Epithelial cell of prostate (primary cell): ENCODE results near the gene CEBPZOS.
"Not testable (repeated sequence)": the region's sequence is repeated elsewhere in the genome, so short reads cannot be mapped to it uniquely, and the experiment has no call there.

Source experiments
- DNase-seq: peaks from one replicate; pipeline ENCODE4 v3.0.0-alpha.2; 2011; ENCODE audit warnings: low read depth, low spot score
- H3K27ac ChIP-seq: fragments of 450-650 bp; 2 replicates; pipeline ENCODE4 v1.5.1; 2017; ENCODE audit warnings: mild to moderate bottlenecking

The CEBPZOS gene

DNA sequence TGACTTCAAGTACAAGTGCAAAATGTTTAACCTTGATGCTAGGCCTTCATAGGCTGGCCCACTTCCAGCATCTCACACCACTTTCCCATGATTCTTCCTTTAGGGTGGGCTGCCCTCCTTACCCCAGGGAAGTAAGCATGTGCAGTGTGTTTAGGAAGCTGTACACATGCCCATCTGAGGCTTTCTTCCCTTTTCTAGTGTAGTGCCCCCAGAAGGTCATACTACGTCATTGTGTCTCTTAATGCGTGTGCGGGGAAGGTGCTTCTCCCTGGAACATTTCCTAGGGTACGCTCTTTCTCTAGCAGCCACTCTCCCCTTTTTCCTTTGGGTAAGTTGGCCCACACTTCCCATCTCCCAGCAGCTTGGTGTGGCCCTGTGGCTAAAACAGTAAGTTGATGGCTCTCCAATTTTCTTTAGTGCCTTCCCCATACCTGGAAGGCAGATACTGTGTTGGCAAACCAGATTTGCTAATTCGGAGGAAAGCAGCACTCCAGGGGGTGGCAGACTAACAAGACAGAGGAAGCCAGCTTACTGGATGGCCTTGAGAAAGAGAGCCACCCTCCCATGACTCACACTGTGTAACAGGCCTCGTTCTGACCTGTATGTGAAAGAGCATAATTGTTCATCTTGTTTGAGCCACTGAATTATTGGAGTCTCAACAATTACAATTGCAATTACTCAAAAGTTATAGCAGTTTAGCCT is 6.7 kb upstream of the CEBPZOS start:
- peak overlapping the region; percentile 62 for H3K27ac ChIP-seq
- DNase-seq, result peak; percentile 71

DNA sequence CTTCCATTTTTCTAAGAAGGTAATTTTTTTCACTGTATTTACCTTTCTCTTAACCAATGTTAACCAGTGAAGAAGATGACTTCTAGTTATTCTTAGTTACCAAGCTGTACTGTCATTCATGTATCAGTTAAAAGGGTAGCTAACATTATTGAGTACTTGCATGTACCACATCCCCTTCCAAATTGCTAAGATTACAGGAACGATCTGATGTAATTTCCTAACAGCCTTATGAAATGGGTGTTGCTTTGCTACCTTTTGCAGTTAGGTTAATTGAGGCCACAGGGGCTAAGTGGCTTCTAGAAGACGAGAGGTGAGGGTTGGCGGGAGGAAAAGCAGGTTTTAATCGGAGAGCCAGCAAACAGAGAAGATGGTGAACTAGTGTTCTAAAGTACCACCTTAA is 6.0 kb upstream of the CEBPZOS start:
- no peak for DNase-seq
- peak overlapping the region; percentile 62 for H3K27ac ChIP-seq

DNA sequence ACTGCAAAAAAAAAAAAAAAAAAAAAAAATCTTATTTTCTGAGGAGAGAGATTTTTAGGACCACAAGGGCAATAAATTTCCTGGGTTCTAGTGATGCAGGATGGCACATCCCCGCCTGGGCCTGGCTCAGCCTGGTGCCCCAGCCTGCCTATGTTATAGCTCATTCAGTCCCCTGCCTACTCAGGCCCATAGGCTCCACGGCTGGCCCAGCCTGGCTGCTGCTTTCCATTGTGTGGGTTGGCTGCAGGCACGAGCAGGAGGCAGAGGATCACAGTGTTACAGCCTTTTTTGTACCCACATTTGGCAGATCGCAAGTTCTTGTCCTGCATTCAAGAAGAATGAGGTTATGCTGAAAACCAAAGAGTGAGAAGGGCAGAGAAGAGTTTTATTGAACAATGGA is 5.0 kb upstream of the CEBPZOS start:
- no peak for DNase-seq
- H3K27ac ChIP-seq, result no peak overlapping the region

DNA sequence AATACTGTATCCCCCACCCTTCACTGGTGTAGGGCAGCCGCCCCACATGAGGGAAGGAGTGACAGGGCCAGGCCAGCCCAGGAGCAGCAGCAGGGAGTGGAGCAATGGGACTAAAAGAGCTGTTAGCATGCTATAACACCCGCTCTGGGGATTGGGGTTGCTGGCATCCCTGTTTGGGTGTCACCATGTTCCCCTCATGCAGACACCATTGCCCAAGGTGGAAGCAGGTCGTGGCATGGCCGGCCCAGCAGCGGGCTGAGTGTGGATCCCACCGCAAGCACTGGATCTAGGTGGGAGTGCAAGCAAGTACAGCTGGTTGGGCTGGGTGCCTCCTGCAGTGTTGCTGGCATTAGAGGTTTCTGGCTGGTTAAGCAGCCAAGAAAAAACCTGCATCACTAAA is 4.5 kb upstream of the CEBPZOS start:
- H3K27ac ChIP-seq, result no peak overlapping the region
- DNase-seq, result no peak

DNA sequence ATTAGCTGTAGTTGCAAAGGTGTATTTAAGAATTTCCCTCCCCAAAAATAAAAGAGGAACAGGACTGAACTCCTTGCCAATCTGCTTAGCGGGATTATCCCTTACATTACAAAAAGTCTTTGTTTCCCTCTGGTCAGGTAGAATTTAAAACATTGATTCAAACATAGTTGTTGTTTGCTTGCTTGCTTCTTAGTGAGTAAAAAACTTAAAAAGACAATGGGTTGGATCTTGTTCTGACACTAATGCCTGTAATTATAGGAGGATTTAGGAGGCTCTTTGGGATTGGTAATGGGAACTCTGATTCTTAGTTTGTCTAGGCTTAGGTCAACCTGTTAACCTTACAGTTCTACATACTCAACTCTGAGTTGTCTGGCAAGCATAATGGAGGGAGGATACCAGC is 3.7 kb upstream of the CEBPZOS start:
- no peak for DNase-seq
- H3K27ac ChIP-seq, result no peak overlapping the region

DNA sequence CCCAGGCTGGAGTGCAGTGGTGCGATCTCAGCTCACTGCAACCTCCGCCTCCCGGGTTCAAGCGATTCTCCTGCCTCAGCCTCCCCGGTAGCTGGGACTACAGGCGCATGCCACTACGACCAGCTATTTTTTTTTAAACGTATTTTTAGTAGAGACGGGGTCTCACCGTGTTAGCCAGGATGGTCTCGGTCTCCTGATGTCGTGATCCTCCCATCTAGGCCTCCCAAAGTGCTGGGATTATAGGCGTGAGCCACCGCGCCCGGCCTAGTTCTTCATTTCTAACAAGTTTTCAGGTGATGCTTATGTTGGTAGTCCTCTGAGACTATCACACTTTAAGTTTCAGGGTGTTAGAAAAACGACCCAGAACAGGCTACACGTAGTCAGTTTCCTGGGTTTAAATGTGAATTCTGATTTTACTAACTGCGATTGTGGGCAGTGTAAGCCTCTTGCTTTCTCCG is 405 bp upstream of the CEBPZOS start:
- H3K27ac ChIP-seq, result peak overlapping the region; percentile 69
- DNase-seq, result not testable (repeated sequence)

DNA sequence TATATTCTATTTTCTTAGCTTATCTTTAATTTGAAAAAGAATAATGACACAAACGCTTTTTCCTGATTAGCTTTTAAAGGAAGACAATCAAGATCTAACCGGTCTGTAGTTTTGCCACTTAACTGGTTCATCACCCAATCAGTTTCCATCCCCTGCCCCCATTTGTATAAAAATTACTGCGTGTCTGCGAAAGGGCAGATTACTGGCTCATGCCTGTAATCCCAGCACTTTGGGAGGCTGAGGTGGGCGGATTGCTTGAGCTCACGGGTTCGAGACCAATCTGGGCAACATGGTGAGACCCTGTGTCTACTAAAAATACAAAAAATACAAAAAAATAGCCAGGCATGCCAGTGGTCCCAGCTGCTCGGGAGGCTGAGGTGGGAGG is 2.4 kb downstream of the CEBPZOS start:
- no peak overlapping the region for H3K27ac ChIP-seq
- DNase-seq, result no peak

DNA sequence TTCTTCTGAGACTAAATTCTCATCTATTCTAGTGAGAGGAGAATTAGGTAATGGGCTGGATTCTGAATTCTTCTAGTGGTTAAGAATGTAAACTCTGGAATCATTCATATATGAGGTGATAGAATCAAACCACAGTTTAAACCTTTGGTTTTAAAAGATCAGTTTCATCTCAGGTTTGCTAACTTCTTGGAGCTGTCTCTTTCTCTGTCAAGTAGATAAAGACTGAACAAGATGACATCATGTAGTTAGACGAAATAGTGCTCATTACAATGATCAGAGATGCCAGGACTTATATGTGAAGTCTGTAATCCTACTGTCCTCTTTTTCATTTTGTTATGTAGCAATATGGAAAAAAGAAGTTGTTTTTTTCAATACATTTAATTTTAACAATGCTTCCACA is 4.9 kb downstream of the CEBPZOS start:
- DNase-seq, result no peak
- H3K27ac ChIP-seq, result no peak overlapping the region

DNA sequence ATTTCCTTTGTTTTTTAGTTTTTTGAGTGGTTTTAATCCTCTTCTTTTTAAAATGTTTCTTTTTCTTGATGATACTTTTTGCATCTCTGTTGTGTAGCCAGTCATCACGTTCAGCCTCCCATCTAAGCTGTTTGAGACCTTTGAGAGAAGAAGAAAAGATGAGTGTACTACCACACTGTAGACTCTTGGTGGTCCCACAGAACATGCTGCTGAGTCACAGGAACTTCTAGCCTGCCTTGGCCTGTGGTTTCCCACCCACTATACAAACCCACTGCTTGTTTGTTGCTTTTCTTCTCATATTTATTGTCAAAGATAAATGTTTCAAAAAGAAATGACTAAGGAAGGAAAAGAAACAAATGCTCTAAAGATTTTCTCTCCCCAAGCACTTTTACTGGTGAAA is 5.5 kb downstream of the CEBPZOS start:
- no peak for DNase-seq
- H3K27ac ChIP-seq, result no peak overlapping the region

DNA sequence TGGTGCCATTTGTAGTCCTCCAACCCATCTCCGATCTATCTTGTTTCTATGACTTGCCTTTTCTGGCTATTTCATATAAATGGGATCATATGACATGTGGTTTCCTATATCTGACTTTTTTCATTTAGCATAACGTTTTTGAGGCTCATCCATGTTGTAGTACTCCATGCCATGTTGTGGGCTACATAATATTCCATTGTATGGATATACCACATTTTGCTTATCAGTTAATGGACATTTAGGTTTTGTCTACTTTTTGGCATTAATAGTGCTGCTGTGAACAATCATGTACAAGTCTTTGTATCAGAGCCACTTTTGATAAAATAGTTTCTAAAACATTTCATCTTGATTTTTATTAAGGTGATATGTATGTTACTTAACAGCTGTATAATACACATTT is 7.4 kb downstream of the CEBPZOS start:
- no peak for DNase-seq
- H3K27ac ChIP-seq, result no peak overlapping the region

DNA sequence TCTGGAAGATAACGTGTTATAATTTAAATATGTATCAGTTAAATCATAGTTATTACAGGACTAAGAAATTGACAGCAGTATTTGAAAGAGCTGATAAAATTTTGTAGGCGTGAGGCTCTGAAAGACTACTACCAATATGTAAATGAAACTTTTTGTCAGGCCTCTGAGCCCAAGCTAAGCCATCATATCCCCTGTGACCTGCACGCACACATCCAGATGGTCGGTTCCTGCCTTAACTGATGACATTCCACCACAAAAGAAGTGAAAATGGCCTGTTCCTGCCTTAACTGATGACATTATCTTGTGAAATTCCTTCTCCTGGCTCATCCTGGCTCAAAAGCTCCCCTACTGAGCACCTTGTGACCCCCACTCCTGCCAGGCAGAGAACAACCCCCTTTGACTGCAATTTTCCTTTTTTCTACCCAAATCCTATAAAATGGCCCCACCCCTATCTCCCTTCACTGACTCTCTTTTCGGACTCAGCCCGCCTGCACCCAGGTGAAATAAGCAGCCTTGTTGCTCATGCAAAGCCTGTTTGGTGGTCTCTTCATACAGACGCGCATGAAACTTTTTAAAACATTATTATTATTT is 8.9 kb downstream of the CEBPZOS start:
- H3K27ac ChIP-seq, DNase-seq: not testable (repeated sequence)

DNA sequence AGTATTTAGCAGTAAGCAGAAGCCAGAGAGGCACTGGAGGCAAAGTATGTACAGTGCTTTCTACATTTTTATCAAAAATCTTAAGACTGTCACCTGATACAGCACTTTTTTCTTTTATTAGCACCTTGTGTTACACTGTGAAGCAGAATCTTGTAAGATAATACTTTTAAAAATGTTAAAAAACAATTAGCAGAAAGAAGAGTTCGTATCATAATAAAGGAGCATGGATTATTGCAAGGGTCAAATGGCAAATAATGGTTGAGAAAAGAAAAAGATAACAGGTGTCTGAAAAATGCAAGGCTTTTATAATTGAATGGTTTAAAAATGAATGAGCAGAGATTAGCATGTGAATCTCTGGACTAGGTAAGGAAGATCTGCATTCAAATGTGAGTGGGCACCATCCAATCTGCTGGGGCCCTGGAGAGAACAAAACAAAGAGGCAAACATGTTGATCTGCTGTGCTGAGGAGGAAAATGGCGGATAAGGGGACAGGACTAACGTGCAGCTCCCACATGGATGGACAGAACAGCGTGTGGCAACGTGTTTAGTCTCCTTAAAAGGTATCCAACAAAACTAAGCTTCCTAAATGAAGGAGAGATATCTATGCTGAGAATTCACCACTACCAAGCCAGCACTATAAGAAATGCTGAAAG is 9.5 kb downstream of the CEBPZOS start:
- DNase-seq, result no peak
- H3K27ac ChIP-seq, result no peak overlapping the region

DNA sequence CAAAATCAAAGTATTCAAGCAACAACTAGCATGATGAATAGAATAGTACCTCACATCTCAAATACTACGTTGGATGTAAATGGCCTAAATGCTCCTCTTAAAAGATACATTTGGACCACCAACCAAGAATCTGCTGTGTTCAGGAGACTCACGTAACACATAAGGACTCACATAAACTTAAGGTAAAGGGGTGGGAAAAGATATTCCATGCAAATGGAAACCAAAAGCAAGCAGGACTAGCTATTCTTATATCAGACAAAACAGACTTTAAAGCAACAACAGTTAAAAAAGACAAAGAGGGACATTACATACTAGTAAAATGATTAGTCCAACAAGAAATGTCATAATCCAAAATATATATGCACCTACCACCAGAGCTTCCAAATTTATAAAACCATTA is 10.5 kb downstream of the CEBPZOS start:
- DNase-seq, result not testable (repeated sequence)

DNA sequence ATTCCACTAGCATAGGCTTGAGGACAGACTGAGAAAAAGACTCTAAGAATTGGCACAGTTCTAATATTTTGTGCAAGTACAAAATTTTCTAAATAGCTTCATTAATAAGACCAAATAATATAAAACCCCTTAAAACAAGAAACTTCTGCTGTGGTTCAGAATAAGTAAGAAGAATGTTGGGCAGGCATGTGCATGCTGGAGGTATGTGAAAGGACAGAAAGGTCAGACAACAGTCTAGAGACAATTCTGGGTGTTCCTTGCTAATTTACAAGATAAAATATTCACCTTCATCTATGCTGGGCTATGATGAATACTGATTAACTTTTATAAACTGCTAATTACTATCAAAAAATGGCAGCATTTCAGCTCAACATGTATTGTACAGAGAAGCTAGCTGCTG is 14.9 kb downstream of the CEBPZOS start:
- no peak for DNase-seq
- H3K27ac ChIP-seq, result no peak overlapping the region

More for the DNA sequence above, 10.5 kb downstream of the CEBPZOS start:
- H3K27ac ChIP-seq, result not testable (repeated sequence)

DNA sequence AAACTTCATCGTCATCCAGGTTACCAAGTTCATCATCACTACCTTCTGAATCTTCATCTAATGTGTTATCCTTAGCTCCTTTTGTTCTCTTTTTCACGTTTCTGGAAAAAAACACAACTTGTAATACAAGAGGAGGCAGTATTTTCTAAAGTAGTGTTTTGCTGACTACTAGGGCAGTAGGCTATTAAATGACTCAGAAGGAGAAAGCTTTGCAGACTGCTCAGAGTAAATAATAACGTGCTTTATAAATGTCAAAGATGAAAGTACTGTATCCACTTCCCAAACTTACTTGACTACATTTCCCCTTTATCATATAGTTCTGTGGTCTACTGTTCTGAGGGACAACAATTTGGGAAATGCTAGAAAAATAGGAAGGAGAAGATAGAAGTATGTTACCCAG is 15.6 kb downstream of the CEBPZOS start:
- no peak for DNase-seq
- H3K27ac ChIP-seq, result no peak overlapping the region

DNA sequence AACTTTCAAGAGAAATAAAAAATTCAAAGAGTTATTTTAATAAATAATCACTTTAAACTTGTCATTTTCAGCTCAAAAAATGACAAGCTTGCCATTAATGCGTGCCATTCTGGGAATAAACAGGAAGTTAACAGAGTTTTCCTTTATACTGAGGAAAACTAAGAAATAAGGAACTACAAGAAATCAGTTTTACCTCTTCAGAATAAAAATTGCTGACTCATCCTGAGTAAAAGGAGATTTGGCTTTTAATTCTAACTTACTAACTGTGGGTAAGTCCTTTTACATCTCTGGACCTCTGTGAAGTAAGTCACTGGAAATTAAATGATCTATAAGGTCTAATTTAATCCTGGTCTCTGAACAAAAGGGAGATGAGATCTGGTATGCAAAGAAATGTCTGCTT is 19.0 kb downstream of the CEBPZOS start:
- DNase-seq, result no peak
- no peak overlapping the region for H3K27ac ChIP-seq

DNA sequence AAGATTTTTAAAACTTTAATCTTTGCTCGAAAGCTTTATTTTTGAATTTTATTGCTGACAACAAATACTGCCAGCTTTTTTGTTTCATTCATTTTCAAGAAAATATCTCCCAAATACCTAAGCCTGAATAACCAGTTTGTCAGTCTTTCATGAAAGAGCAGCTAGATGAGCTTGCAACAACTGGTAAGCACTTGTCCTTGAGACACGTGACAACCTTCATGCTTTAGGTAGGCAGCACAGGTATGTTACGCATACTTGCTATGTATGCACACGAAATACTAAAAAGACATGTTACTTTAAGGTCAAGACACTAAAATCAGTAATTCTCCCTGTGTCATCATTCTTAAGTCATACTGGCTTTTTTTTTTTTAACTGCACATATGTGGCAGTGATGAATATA is 22.8 kb downstream of the CEBPZOS start:
- DNase-seq, result peak; percentile 86

DNA sequence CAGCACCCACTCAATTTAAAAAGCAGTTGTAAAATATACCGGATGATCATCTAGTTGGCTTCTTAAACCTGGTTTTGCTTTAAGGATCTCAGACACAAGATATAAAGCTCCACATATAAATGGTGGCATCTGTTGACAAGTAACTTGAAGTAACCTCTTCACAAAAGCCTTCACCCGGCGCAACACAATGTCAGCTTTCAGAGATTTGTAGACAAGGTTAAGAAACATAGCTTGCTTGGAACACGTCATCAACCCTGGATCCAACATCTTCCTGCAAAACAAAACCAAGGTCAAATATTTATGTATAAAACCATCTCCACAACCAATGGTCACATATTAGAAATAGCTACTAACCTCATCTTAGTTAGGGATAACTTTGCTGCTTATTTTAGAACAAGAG is 26.8 kb downstream of the CEBPZOS start:
- no peak for DNase-seq
- no peak overlapping the region for H3K27ac ChIP-seq

More for the DNA sequence above, 22.8 kb downstream of the CEBPZOS start:
- peak overlapping the region; percentile 76 for H3K27ac ChIP-seq

DNA sequence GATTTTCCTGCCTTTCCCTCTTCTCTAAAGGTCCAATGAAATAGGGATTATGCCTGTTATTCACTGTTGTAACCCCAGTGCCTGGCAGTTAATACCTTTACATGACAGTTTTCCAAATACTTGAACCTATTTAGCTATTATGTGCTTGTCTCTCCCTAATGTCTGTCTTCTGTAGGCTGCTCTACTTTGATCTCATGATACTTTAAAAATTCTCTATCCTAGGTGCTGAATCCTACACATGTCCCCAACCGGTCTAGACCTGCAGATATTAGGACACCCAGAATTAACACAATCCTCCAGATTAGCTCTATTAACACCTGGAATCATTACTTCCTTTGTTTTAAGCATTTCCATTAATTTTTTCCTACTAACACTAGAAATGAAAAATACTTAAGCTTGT is 27.8 kb downstream of the CEBPZOS start:
- no peak for DNase-seq
- no peak overlapping the region for H3K27ac ChIP-seq

DNA sequence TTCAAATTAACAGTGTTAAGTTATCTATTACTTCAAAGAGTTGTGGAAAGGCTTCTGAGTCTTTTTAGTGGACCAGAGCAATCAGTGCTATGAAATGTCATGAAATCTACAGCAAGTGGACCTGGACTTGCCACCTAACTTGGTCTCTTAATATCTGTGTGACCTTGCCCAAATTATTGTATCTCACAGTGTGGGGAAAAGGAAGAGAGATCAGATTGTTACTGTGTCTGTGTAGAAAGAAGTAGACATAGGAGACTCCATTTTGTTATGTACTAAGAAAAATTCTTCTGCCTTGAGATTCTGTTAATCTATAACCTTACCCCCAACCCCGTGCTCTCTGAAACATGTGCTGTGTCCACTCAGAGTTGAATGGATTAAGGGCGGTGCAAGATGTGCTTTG is 28.8 kb downstream of the CEBPZOS start:
- H3K27ac ChIP-seq, DNase-seq: not testable (repeated sequence)

DNA sequence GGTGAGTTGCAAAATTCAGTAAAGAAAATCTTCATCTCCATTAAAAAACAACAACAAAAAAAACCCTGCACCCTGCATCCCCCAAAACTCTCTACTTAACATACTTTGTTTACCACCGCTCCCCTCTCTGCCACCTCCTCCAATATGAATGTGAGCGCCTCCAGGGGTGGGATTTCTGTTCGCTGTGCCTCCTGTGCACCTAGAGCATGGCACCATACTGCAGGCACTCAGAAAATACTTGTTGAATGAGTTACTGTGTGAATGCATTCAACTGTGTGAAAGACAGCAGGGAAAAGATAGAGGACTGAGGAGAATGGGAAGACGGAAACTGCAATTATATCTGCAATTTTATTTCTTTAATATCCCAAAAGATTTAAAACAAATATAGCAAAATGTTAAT is 30.6 kb downstream of the CEBPZOS start:
- DNase-seq, result no peak
- H3K27ac ChIP-seq, result no peak overlapping the region

DNA sequence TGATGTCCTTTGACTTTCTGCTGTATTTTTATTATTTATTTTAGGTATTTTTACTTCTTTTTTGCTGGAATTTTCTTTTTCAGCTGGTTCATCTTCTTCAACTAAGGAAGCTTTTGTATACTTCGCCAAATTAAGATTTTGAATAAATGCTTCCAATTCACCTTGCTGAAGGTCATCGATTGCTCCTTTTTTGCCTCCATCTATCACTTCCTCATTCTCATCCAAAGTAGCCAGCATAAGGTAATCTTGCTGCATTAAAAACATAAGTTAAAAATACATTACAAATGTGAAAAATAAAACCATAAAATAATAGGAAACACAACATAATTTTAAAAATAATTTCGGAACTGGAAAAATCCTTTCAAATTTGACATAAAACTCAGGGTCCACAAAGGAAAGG is 32.5 kb downstream of the CEBPZOS start:
- no peak for DNase-seq
- H3K27ac ChIP-seq, result no peak overlapping the region
